NCI-H2107 treated with DMSO at 0.1 percent for 48 hours (cell line): ENCODE measurements around the gene RHOJ.

Experiments
- DNase-seq: peaks from one replicate; lab custom pipeline; 2025; ENCODE audit not compliant: unreplicated experiment; lab: John Stamatoyannopoulos, UW

Gene RHOJ

GRCh38 chr14:63205044-63205575 is 867 bp downstream of the RHOJ start:
- no peak for DNase-seq

- DNase-seq: no peak
Observed at GRCh38 chr14:63205866-63206265, 1.6 kb downstream of the RHOJ start.

GRCh38 chr14:63209160-63209559 is 4.9 kb downstream of the RHOJ start:
- no peak for DNase-seq

- DNase-seq: no peak
Observed at GRCh38 chr14:63210812-63211211, 6.6 kb downstream of the RHOJ start.

- no peak for DNase-seq
Observed at GRCh38 chr14:63212209-63212608, 8.0 kb downstream of the RHOJ start.

GRCh38 chr14:63212776-63213500 is 8.7 kb downstream of the RHOJ start:
- no peak for DNase-seq

GRCh38 chr14:63214417-63215196 is 10.4 kb downstream of the RHOJ start:
- DNase-seq: no peak

- no peak for DNase-seq
Observed at GRCh38 chr14:63220526-63220925, 16.3 kb downstream of the RHOJ start.

- DNase-seq: no peak
Observed at GRCh38 chr14:63223596-63223995, 19.4 kb downstream of the RHOJ start.

- DNase-seq: no peak
Observed at GRCh38 chr14:63224196-63224595, 20.0 kb downstream of the RHOJ start.

GRCh38 chr14:63228217-63228616 is 24.0 kb downstream of the RHOJ start:
- DNase-seq: no peak

- no peak for DNase-seq
Observed at GRCh38 chr14:63229330-63230059, 25.3 kb downstream of the RHOJ start.

GRCh38 chr14:63231766-63232165 is 27.5 kb downstream of the RHOJ start:
- DNase-seq: no peak

- no peak for DNase-seq
Observed at GRCh38 chr14:63237791-63238190, 33.5 kb downstream of the RHOJ start.

GRCh38 chr14:63240221-63240620 is 36.0 kb downstream of the RHOJ start:
- DNase-seq: no peak

GRCh38 chr14:63241096-63241495 is 36.9 kb downstream of the RHOJ start:
- no peak for DNase-seq

GRCh38 chr14:63243646-63244045 is 39.4 kb downstream of the RHOJ start:
- DNase-seq: no peak

GRCh38 chr14:63245893-63246292 is 41.6 kb downstream of the RHOJ start:
- DNase-seq: no peak

GRCh38 chr14:63248211-63248610 is 44.0 kb downstream of the RHOJ start:
- no peak for DNase-seq

GRCh38 chr14:63249092-63249491 is 44.8 kb downstream of the RHOJ start:
- DNase-seq: no peak

GRCh38 chr14:63257299-63257698 is 53.1 kb downstream of the RHOJ start:
- peak; percentile 22 for DNase-seq

GRCh38 chr14:63262446-63262845 is 58.2 kb downstream of the RHOJ start:
- no peak for DNase-seq
